Suprapubic skin (tissue), 4 donors: ENCODE measurements around the gene MTF1.

Experiments used
- CTCF ChIP-seq, 2 donors: fragments of 200-600 bp in 1 of 2; fragments of 450-650 bp in 1 of 2; sonication (generic) in 1 of 2; IDR thresholded peaks; one replicate each; pipeline ENCODE4 v1.5.1; 2016 to 2019; ENCODE audit warnings: antibody characterized with exemption in 2 of 2, mild to moderate bottlenecking in 1 of 2, moderate library complexity in 1 of 2
- EP300 ChIP-seq: sonication (generic); formaldehyde crosslinking; IDR thresholded peaks from one replicate; pipeline ENCODE4 v1.6.1; 2017; ENCODE audit warnings: antibody characterized with exemption
- POLR2AphosphoS5 ChIP-seq, 3 donors: sonication (generic); formaldehyde crosslinking; IDR thresholded peaks; one replicate each; pipeline ENCODE4 v1.6.1; 2017; ENCODE audit warnings: antibody characterized with exemption in 3 of 3

GRCh38 chr1:37795340-37796125 is 63.9 kb downstream of the MTF1 start:
- no peak for TF ChIP-seq CTCF (IDR thresholded peaks at IDR 0.05)
- TF ChIP-seq EP300 = no peak
- TF ChIP-seq POLR2AphosphoS5 (IDR thresholded peaks at IDR 0.05) = no peak
